HUES6 (cell line): ENCODE results near the gene TMTC2.

ENCODE experiments used
- H3K27ac ChIP-seq: 2 replicates; pipeline ENCODE4 v1.7.0; 2013; ENCODE audit warnings: low read depth, mild to moderate bottlenecking, low read length, inconsistent platforms
- H3K27me3 ChIP-seq: 2 replicates; pipeline ENCODE4 v1.6.1; 2013; ENCODE audit warnings: low read length; ENCODE audit not compliant: control insufficient read depth, insufficient read depth
- H3K36me3 ChIP-seq: 2 replicates; pipeline ENCODE4 v1.6.1; 2013; ENCODE audit warnings: low read length; ENCODE audit not compliant: control insufficient read depth, insufficient read depth
- H3K4me1 ChIP-seq: 2 replicates; pipeline ENCODE4 v1.6.1; 2013; ENCODE audit warnings: low read length; ENCODE audit not compliant: control insufficient read depth, insufficient read depth
- H3K4me3 ChIP-seq: 2 replicates; pipeline ENCODE4 v1.5.1; 2013; ENCODE audit warnings: low read depth, low read length
- H3K9ac ChIP-seq: one replicate; pipeline ENCODE4 v1.6.1; 2013; ENCODE audit warnings: mild to moderate bottlenecking, low read length
- H3K9me3 ChIP-seq: 2 replicates; pipeline ENCODE4 v1.6.1; 2013; ENCODE audit warnings: low read depth, low read length; ENCODE audit not compliant: control insufficient read depth, insufficient read depth

The TMTC2 gene

GRCh38 chr12:82698708-82699564 lies 12.2 kb downstream of the TMTC2 start:
- Histone ChIP-seq H3K27me3 (no peaks in the 10 kb centered on the region), H3K36me3 (no peaks in the 10 kb centered on the region), H3K4me1 (peaks cover 7% of the 10 kb centered on the region; the same call in 1 of the 2 replicates), H3K4me3 (no peak overlapping the region), H3K27ac (no peak overlapping the region), H3K9ac (no peak overlapping the region), H3K9me3 (no peaks in the 10 kb centered on the region)

- Histone ChIP-seq H3K4me3 (no peak overlapping the region), H3K9ac (no peak overlapping the region), H3K9me3 (no peaks in the 10 kb centered on the region), H3K27me3 (no peaks in the 10 kb centered on the region), H3K4me1 (peaks cover 17% of the 10 kb centered on the region), H3K36me3 (no peaks in the 10 kb centered on the region), H3K27ac (no peak overlapping the region)
Measured at GRCh38 chr12:82705774-82706173, 19.1 kb downstream of the TMTC2 start.

- no peaks in the 10 kb centered on the region for H3K27me3 ChIP-seq
- no peak overlapping the region for H3K9ac ChIP-seq
- H3K36me3 ChIP-seq, result no peaks in the 10 kb centered on the region; the same call in 1 of the 2 replicates
- H3K9me3 ChIP-seq, result no peaks in the 10 kb centered on the region
- H3K4me3 ChIP-seq, result no peak overlapping the region
- H3K4me1 ChIP-seq, result peaks cover 17% of the 10 kb centered on the region
- no peak overlapping the region for H3K27ac ChIP-seq
Measured at GRCh38 chr12:82708061-82708879, 21.6 kb downstream of the TMTC2 start.

- H3K4me3 ChIP-seq, result no peak overlapping the region
- no peak overlapping the region for H3K27ac ChIP-seq
- peaks cover 17% of the 10 kb centered on the region for H3K4me1 ChIP-seq
- no peaks in the 10 kb centered on the region for H3K9me3 ChIP-seq
- no peaks in the 10 kb centered on the region; the same call in 1 of the 2 replicates for H3K36me3 ChIP-seq
- no peak overlapping the region for H3K9ac ChIP-seq
- H3K27me3 ChIP-seq, result no peaks in the 10 kb centered on the region
Measured at GRCh38 chr12:82709794-82710355, 23.2 kb downstream of the TMTC2 start.

GRCh38 chr12:82710741-82711140 lies 24.0 kb downstream of the TMTC2 start:
- Histone ChIP-seq H3K4me3 (no peak overlapping the region), H3K4me1 (peaks cover 17% of the 10 kb centered on the region), H3K27me3 (no peaks in the 10 kb centered on the region), H3K9me3 (no peaks in the 10 kb centered on the region), H3K9ac (no peak overlapping the region), H3K27ac (no peak overlapping the region), H3K36me3 (no peaks in the 10 kb centered on the region; the same call in 1 of the 2 replicates)

GRCh38 chr12:82714427-82714826 lies 27.7 kb downstream of the TMTC2 start:
- no peaks in the 10 kb centered on the region for H3K27me3 ChIP-seq
- H3K9me3 ChIP-seq, result no peaks in the 10 kb centered on the region
- H3K4me1 ChIP-seq, result 0 out of 2 replicates have a peak, but pooled peaks cover 3% of the 10 kb centered on the region
- no peak overlapping the region for H3K4me3 ChIP-seq
- no peaks in the 10 kb centered on the region; the same call in 1 of the 2 replicates for H3K36me3 ChIP-seq
- H3K27ac ChIP-seq, result no peak overlapping the region
- no peak overlapping the region for H3K9ac ChIP-seq

- peaks cover 3% of the 10 kb centered on the region; the same call in 1 of the 2 replicates for H3K36me3 ChIP-seq
- H3K27ac ChIP-seq, result no peak overlapping the region
- peaks cover 7% of the 10 kb centered on the region; the same call in 1 of the 2 replicates for H3K4me1 ChIP-seq
- no peaks in the 10 kb centered on the region for H3K27me3 ChIP-seq
- H3K9me3 ChIP-seq, result peaks cover 6% of the 10 kb centered on the region; the same call in 1 of the 2 replicates
- no peak overlapping the region for H3K4me3 ChIP-seq
- H3K9ac ChIP-seq, result no peak overlapping the region
Measured at GRCh38 chr12:82721726-82722125, 35.0 kb downstream of the TMTC2 start.

DNA sequence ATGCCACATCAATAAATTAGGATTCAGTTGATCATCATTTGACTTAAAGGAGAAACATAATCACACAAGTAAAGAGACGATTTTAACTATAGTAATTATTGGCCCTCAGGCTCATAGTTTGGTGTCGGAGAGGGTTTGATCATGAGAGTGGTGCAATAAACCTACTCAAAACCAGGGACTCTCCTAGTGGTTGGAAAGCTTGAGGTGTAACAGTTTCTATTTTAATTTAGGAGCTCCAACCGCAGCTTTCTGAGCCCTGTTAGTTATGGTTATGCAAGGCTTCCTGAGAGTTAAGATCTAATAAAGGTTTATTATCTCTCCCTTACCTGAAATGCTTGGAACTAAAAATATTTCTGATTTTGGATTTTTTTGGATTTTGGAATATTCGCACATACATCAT lies 36.4 kb downstream of the TMTC2 start:
- peaks cover 3% of the 10 kb centered on the region; the same call in 1 of the 2 replicates for H3K36me3 ChIP-seq

DNA sequence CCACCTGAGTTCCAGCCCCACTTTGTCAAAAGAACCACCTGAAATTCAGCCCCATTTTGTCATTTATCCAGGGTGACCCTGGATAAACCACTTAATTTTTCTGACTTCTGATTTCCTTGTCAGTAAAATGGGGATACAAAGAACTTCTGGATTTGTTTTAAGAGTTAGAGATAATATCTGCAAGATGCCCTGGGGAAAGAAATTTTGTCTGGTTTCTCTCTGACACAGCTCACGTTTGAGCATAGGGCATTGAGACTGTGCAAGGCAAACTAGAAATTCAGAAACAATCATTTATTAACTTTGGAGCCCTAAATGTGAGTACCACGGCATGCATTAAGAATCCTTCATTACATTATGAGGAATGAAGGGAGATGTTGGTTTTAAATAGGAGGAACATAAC lies 37.2 kb downstream of the TMTC2 start:
- Histone ChIP-seq H3K27me3 (no peaks in the 10 kb centered on the region), H3K9ac (no peak overlapping the region), H3K27ac (no peak overlapping the region), H3K36me3 (peaks cover 3% of the 10 kb centered on the region; the same call in 1 of the 2 replicates), H3K4me3 (no peak overlapping the region), H3K9me3 (peaks cover 9% of the 10 kb centered on the region; the same call in 1 of the 2 replicates), H3K4me1 (peaks cover 11% of the 10 kb centered on the region)

More for the DNA sequence above, 36.4 kb downstream of the TMTC2 start:
- H3K4me3 ChIP-seq, result no peak overlapping the region
- H3K27ac ChIP-seq, result no peak overlapping the region
- H3K9me3 ChIP-seq, result peaks cover 9% of the 10 kb centered on the region; the same call in 1 of the 2 replicates
- peaks cover 11% of the 10 kb centered on the region for H3K4me1 ChIP-seq
- H3K27me3 ChIP-seq, result no peaks in the 10 kb centered on the region
- no peak overlapping the region for H3K9ac ChIP-seq

GRCh38 chr12:82725741-82726140 lies 39.0 kb downstream of the TMTC2 start:
- H3K9me3 ChIP-seq, result peaks cover 9% of the 10 kb centered on the region; the same call in 1 of the 2 replicates
- H3K36me3 ChIP-seq, result peaks cover 3% of the 10 kb centered on the region; the same call in 1 of the 2 replicates
- H3K27ac ChIP-seq, result no peak overlapping the region; the same call in 1 of the 2 replicates
- H3K4me3 ChIP-seq, result no peak overlapping the region
- H3K4me1 ChIP-seq, result peaks cover 8% of the 10 kb centered on the region
- H3K27me3 ChIP-seq, result no peaks in the 10 kb centered on the region
- no peak overlapping the region for H3K9ac ChIP-seq
